ENCODE data around the gene CPSF4.

DNA sequence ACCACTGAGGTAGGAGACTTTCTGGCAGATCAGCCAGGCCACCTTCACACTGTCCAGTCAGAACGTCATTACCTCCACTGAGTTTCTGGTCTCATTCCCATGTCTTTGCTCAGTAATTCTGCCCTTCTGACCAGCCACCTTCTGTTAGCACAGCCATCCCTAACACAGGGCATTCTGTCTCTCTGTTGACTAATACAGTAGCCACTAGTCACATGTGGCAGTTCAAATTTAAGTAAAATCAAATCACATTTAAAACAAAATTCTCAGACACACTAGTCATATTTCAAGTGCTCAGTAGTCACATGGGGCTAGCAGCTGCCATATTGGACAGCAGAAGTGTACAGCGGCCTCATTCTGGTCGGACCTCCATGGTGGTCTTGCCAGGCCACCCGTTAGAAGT lies 7.4 kb downstream of the CPSF4 start:
- TF ChIP-seq, protein P1, sequence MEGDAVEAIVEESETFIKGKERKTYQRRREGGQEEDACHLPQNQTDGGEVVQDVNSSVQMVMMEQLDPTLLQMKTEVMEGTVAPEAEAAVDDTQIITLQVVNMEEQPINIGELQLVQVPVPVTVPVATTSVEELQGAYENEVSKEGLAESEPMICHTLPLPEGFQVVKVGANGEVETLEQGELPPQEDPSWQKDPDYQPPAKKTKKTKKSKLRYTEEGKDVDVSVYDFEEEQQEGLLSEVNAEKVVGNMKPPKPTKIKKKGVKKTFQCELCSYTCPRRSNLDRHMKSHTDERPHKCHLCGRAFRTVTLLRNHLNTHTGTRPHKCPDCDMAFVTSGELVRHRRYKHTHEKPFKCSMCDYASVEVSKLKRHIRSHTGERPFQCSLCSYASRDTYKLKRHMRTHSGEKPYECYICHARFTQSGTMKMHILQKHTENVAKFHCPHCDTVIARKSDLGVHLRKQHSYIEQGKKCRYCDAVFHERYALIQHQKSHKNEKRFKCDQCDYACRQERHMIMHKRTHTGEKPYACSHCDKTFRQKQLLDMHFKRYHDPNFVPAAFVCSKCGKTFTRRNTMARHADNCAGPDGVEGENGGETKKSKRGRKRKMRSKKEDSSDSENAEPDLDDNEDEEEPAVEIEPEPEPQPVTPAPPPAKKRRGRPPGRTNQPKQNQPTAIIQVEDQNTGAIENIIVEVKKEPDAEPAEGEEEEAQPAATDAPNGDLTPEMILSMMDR (IDR thresholded peaks at IDR 0.05) = no peak
- TF ChIP-seq POLR2A (IDR thresholded peaks at IDR 0.05) = no peak

All from thyroid gland (tissue), 4 donors.